HPDE6-E6E7 (cell line): ENCODE data around the gene NDUFS3.
"Not testable (repeated sequence)": the region's sequence is repeated elsewhere in the genome, so short reads cannot be mapped to it uniquely, and the experiment has no call there.

ENCODE experiments used
- DNase-seq: peaks from one replicate; pipeline ENCODE4 v3.0.0; 2011; ENCODE audit warnings: missing footprints; ENCODE audit errors: extremely low spot score

NDUFS3 gene

DNA sequence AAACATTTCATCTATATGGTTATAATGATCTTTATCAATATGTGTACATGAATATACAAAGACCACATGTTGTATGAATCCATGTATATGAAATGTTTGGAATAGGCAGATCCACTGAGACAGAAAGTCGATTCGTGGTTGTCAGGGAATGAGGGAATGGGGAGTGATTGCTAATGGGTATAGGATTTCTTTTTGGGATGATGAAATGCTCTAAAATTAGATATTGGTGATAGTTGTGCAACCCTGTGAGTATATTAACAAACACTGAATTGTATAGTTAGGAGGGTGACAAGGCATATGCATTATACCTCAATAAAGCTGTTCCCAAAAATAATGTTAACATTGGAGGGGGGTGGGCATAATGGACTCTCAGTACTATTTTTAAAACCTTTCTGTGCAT is 18.4 kb upstream of the NDUFS3 start:
- no peak for DNase-seq

DNA sequence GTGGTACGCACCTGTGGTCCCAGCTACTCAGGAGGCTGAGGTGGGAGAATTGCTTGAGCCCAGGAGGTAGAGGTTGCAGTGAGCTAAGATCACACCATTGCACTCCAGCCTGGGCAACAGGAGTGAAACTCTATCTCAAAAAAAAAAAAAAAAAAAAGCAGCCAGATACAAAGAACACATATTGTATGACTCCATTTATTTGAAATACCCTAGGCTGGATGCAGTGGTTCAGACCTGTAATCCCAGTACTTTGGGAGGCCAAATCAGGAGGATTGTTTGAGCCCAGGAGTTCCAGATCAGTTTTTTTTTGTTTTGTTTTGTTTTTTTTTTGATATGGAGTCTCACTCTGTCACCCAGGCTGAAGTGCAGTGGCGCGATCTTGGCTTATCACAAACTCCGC is 16.5 kb upstream of the NDUFS3 start:
- not testable (repeated sequence) for DNase-seq

DNA sequence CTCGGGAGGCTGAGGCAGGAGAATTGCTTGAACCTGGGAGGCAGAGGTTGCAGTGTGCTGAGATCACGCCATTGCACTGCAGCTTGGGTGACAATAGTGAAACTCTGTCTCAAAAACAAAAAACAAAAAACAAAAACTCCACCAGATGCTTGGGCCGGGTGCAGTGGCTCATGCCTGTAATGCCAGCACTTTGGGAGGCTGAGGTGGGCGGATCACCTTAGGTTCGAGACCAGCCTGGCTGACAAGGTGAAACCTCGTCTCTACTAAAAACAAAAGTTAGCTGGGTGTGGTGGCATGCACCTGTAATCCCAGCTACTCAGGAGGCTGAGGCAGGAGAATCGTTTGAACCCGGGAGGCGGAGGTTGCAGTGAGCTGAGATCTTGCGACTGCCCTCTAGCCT is 14.5 kb upstream of the NDUFS3 start:
- DNase-seq = not testable (repeated sequence)

DNA sequence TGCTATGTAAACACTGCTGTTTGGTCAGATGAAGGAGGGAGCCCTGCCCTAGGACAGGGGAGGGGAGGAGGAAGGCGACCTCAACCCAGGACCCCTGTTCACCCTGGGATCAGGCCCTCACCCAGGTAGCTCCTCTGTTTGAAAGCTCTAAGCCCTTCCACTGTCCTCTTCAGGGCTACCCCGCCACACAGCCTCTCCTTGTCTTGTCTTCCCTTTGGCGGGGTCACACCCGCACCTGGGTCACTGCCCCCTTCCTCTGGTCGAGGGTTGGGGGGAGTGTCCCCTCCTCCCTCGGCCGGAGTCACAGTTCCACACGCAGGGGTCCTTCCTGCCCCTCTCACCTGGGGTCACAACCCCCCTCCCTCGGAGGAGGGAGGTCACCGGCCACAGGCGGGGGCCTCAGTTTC is 13.9 kb upstream of the NDUFS3 start:
- DNase-seq = no peak

DNA sequence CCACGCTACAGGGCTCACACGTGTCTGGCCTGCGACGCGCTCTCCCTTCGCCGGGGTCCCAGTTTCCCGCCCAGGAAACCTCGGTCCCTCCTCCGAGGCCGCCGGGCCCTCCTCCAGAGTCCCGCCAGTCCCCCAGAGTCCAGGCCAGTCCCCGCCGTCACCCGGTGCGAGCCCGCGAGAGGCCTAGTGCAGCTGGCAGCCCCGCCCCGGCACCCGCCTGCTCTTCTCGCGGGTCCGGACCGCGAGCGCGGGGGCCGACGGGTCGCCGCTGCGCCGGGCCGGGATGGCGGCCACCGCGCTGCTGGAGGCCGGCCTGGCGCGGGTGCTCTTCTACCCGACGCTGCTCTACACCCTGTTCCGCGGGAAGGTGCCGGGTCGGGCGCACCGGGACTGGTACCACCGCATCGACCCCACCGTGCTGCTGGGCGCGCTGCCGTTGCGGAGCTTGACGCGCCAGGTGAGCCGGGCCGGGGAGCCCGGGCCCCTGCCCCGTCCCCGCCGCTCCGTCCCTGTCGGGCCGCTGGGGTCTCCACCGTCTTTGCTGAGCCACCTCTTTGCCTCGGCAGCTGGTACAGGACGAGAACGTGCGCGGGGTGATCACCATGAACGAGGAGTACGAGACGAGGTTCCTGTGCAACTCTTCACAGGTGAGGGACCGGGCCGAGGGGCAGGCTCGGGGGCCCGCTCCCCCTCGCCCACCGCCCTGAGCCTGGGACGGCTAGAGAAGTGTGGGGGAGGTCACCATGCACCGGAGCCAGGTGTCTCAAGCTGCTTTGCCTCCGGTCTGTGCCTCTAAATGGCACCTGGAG is 13.3 kb upstream of the NDUFS3 start, which contains the start of gene PTPMT1:
TSS of gene PTPMT1 (plus strand) at position 260 of the 809 bp plus-strand sequence. CDS start at position 284, 24 bp downstream.
- no peak for DNase-seq

DNA sequence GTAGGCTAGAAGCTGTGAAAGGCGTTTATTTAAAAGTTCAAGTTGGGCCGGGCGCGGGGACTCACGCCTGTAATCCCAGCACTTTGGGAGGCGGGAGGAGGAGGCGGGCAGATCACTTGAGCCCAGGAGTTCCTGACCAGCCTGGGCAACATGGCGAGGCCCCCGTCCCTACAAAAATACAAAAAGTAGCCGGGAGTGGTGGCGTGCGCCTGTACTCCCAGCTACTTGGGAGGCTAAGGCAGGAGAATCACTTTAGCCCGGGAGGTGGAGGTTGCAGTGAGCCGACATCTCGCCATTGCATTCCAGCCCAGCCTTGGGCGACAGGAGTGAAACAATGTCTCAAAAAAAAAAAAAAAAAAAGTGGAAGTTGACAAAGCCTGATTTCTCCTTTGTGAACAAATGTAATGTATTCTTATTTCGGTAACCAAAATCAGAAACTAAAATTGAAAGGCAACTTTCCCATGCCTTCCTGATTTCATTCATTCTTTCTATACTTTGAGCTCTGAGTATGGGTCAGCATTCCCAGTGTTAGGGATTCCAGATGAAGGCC is 12.7 kb upstream of the NDUFS3 start:
- no peak for DNase-seq

DNA sequence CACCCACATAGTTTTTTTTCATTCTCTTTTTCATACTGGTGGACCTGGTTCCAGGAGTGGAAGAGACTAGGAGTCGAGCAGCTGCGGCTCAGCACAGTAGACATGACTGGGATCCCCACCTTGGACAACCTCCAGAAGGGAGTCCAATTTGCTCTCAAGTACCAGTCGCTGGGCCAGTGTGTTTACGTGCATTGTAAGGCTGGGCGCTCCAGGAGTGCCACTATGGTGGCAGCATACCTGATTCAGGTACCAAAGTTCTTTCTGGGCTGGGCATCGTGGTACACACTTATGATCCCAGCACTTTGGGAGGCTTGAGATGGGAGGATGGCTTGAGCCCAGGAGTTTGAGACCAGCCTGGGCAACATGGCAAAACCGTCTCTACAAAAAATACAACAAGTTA is 9.2 kb upstream of the NDUFS3 start:
- no peak for DNase-seq

DNA sequence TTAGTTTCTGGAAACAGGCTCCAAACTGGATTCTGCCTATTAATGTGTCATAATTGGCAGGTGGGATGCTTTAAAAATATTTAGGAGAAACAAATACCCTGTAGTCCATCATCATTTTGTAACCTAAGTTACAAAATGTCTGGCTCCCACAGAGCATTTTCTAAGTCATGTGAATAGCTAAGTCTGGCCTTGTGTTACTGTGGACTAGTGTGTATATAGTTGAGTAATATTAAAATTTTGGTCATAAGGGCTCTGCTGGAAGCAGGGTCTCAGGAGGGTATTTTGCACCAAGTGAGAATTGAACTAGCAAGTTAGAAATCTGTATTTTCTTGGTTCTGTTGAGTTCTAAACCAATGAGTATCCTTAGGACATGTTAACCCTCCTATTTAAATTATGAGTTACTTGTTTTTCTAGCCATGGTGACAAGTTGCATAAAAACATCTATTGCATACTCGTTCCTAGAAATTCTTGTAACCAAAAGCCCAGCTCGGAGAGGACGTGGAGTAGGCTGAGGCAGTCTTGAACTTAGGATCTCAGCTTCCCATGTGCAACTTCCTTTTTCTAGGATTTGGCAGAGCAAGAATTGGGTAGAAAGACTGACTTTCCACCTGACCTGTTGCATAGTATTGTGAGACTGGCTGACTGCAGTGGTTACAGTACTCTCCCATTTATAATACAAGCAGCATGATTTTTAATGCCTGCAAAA is 8.1 kb upstream of the NDUFS3 start:
- DNase-seq = no peak

DNA sequence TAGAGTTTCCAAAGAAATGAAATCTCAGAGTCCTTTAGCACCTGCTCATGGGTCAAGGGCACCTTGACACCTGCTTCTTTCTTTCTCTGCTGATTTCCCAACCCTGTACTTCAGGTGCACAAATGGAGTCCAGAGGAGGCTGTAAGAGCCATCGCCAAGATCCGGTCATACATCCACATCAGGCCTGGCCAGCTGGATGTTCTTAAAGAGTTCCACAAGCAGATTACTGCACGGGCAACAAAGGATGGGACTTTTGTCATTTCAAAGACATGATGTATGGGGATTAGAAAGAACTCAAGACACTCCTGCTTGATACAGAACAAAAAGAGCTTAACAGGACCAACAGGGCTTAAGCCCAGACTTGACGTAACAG is 7.5 kb upstream of the NDUFS3 start:
- DNase-seq = no peak

DNA sequence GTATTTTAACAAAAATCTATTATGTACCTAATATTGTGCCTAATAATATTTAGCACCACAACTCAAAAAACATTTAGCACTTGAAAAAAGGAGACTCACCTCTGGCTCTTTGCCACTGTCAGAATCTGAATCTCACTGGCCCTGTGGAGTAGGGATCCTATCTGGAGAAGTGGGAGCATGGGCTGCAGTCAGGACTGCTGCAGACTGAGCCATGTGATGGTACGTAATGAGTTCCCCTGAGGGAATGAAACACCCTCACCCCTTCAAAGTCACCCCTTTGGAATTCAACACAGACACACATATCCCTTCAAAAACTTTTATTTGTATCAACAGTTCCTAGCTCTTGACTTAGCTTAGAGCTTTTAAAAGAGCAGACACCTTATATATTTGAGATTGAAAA is 7.0 kb upstream of the NDUFS3 start:
- DNase-seq = no peak

DNA sequence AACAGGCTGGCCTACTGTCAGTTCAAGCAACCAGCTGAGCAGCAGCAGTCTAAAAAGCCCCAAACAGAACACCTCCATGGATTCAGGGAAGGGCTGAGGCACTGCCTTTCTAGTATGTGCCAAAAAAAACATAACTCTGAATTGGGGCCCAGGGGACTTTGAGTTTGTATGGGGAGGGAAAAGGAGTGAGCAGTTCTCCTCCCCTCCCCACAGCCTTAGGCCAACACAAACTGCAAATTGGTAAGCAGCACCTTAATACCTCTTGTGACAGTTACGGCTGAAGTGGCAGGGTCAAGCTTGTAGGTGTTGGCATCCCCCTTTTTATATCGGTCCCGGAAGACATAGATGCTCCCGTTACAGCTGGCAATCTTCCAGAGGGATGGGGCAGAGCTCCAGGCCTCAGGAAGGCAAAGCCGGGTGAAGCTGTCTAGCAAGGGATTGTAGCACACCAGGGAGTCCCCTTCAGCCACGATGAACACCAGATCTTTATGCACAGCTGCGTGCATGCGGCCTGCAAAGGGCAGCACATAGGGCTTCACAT is 6.1 kb upstream of the NDUFS3 start:
- DNase-seq = no peak

DNA sequence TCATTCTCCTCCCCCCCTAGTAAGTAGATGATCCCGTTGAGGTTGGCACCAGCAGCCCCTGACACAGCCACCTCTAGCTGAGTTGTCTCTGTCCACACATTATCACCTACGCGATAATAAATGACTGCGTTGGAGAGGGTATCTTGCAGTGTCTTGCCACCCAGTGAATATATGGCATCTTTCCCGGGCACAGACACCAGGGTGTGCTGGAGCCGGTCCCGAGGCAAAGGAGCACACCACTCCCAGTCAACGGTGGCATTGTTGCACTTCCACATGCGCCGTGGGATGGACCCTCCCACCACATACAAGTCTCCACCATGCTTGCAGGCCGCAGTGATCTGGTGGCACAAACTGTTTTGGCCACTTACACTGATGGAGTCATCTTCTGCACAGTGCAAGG is 5.6 kb upstream of the NDUFS3 start:
- no peak for DNase-seq

DNA sequence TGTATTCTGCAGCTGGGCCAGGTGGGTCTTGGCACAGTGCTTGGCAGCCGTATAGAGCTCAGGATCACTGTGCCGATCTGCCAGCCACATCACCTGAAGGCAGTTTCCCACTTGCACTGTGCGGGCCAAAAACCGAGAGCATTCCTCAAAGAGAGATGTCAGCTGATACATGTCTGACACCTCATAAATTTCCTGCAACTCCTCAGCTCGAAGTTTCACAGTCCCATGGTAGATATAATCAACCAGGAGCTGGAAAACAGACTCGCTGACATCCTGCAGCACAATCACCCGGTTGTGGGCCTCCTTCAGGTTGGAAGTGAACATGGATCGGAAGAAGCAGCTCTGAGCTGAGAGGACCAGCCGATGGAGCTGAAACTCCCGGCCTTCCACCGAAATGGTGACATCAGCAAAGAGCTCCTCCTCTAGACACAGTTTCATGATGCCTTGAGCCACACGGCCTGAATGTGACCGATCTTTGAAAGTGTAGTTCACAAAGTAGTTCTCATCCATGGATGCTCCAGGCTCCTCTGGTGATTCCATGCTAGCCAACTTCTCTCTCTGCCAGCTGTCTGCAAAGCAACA is 1.3 kb upstream of the NDUFS3 start:
- no peak for DNase-seq

DNA sequence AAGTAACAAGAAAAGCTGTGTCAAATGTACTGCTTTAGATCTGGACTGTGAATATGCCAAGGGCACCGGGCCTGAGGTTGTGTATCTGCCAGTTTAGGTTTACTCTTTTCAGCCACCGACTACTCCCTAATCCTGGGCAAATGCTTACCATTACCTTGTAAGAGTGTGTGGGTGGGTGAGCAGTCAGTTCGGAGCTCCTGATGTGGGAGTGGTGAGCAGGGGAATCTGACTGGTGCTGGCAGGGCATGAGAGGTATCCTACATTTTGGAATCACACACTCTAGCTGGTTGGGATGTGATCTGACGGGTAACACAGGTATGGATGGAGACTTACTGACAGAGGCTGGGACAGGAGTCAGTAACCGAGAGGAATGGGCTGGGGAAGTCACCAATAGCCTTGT is 5.0 kb downstream of the NDUFS3 start:
- no peak for DNase-seq

DNA sequence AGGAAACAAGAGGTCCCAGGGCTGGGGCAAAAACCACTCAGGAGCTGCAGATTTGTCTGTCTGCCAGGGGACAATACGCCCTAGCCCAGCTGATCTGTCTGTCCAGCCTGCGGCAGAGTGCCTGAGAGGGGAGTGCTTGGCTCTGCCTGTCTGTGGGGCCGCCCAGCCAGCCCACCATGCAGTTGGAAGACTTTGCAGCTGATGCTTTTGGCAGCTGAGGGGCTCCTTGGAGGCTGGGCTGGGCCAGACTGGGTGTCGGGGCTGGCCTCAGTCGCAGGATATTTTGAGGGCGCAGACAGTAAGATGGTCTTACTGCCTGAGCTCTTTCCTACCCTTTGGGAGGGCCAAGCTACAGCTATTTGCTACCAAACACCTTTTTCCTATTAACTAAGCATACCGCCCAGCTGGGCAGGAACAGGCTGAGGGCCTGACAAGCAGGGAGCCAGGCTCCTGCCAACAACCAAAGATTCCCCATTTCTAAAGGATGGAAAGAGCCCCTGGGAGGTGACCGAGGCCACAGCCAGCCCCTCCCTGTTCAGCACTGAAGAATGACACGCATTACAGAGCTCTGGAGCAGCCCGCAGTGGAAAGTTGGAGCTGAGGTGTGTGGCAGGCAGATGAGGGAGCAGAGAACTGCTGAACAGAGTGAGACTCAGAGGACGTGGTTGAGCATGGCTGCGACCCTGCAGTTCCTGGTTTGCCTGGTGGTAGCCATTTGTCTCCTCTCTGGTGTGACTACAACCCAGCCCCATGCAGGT is 7.4 kb downstream of the NDUFS3 start, which contains the start of gene FAM180B:
TSS of gene FAM180B (plus strand) at position 581 of the 758 bp plus-strand sequence. CDS start at position 672, 91 bp downstream.
- DNase-seq = no peak

DNA sequence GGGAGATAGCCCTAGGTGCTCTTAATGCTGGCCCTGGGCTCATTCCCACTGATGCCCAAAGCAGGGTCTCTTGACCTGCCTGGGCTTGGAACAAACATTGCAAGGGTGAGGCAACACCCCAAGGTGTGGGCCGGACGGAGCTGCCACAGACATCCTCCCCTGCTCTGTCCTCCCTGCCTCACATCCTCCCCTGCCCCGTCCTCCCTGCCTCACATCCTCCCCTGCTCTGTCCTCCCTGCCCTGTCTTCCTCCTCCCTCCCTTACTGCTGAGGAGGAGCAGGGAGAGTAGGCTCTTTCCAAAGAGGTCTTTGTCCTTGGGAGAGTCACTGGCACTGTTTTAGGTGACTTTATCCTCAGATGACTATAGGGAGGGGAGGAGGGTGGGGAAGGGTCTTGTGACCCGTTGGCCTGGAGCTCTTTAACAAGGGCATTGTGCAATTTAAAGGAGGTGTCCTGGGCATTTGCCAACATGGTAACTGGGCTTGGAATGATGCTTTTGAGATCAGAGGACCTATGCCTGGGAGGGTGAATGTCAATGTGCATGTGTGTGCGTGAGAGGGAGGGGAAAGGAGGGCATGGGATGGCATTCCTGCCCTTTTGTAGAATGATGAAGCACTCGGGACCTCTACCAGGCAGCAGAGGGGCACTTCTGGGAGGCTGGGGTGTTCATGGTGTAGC is 8.3 kb downstream of the NDUFS3 start:
- no peak for DNase-seq

DNA sequence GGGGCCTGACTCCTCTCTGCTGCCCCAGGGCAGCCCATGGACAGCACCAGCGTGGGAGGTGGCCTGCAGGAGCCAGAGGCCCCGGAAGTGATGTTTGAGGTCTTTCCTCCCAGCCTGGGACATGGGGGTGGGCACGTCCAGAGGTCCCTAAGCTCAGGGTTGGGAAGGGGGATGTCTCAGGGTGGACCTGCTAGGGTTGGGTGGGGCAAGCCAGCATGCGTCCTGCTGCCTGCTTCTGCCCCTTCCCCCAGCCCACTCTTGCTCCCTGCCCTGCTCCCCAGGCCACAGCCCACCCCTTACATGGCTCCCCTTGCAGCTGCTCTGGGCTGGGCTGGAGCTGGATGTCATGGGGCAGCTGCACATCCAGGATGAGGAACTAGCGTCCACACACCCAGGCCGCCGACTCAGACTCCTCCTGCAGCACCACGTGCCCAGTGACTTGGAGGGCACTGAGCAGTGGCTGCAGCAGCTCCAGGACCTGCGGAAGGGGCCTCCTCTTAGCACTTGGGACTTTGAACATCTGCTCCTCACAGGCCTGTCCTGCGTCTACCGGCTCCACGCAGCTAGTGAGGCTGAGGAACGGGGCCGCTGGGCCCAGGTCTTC is 9.0 kb downstream of the NDUFS3 start:
- DNase-seq = no peak

DNA sequence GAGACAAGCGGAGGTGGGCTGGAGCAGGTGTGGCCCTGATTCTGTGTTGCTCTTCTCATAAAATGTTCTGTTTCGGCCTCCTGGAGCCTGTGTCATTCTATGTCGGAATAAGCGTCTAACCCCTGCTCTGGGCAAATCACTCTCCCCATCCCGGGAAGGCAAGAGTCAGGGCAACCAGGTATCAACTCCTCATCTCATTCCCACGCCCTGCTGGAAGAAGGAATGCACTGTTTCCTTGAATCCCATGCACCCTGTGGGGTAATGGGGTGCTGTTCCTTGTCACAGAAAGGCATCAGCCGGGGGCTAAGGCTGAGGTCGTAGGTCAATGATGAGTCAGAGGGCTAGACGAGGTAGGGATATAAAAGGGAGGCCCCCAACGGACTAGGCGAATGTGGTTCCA is 10.2 kb downstream of the NDUFS3 start:
- no peak for DNase-seq

DNA sequence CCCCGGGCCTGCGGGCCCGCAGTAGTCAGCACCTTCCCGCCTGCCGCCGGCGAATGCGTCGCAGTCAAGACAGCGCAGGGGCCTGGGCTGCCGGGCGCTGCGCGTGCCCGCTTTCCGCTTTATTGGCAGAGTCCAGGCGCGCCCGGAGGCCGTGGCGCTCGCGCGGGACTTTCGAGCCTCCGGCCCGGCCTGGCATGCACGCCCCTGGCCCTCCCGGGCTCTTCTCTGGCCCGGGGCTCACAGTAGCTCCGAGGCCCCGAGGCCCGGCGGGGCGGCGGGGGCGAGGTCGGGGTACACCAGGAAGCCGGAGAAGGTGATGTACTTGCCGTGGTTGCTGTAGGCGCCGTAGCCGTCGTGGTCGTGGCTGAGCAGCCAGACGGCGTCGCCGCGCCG is 10.7 kb downstream of the NDUFS3 start:
- DNase-seq = no peak
